Subcutaneous abdominal adipose tissue (tissue), 5 donors: ENCODE results near the gene ELOVL2.

Source experiments
- H3K27ac ChIP-seq: one replicate; pipeline ENCODE4 v1.7.0; 2013; ENCODE audit warnings: low read depth, mild to moderate bottlenecking, inconsistent platforms, low read length, moderate library complexity
- H3K27me3 ChIP-seq, 5 donors: one replicate each; pipeline ENCODE4 v1.7.0; 2013; ENCODE audit warnings: low read length in 5 of 5, inconsistent platforms in 1 of 5; ENCODE audit not compliant: control insufficient read depth in 5 of 5, insufficient read depth in 4 of 5
- H3K36me3 ChIP-seq, 5 donors: one replicate each; pipeline ENCODE4 v1.7.0; 2013; ENCODE audit warnings: low read length in 5 of 5; ENCODE audit not compliant: control insufficient read depth in 5 of 5, insufficient read depth in 5 of 5
- H3K4me1 ChIP-seq, 5 donors: one replicate each; pipeline ENCODE4 v1.7.0; 2013; ENCODE audit warnings: low read length in 5 of 5, mild to moderate bottlenecking in 3 of 5, moderate library complexity in 1 of 5; ENCODE audit not compliant: control insufficient read depth in 5 of 5, insufficient read depth in 5 of 5
- H3K4me3 ChIP-seq, 5 donors: one replicate each; pipeline ENCODE4 v1.7.0; 2013; ENCODE audit warnings: low read length in 5 of 5, low read depth in 1 of 5
- H3K9ac ChIP-seq, 5 donors: one replicate each; pipeline ENCODE4 v1.7.0; 2013; ENCODE audit warnings: low read length in 5 of 5, mild to moderate bottlenecking in 4 of 5, moderate library complexity in 3 of 5
- H3K9me3 ChIP-seq, 5 donors: one replicate each; pipeline ENCODE4 v1.7.0; 2013; ENCODE audit warnings: low read length in 5 of 5; ENCODE audit not compliant: control insufficient read depth in 5 of 5
- donor health status: healthy.
- donor health status: healthy.
- donor health status: healthy.
- donor health status: healthy.
- donor health status: healthy.

The ELOVL2 gene

GRCh38 chr6:11025921-11026635 is 18.0 kb downstream of the ELOVL2 start:
- H3K36me3 ChIP-seq: no peaks in the 10 kb centered on the region
- no peak overlapping the region for H3K9ac ChIP-seq
- no peak overlapping the region for H3K4me3 ChIP-seq
- peaks cover 0 to 13% (median 0%) of the 10 kb centered on the region in 5 donors for H3K4me1 ChIP-seq
- no peak overlapping the region for H3K27ac ChIP-seq
- no peaks in the 10 kb centered on the region for H3K27me3 ChIP-seq
- H3K9me3 ChIP-seq: no peaks in the 10 kb centered on the region

- Histone ChIP-seq H3K4me3 (no peak overlapping the region), H3K27ac (no peak overlapping the region), H3K27me3 (no peaks in the 10 kb centered on the region), H3K36me3 (no peaks in the 10 kb centered on the region), H3K4me1 (peaks cover 0 to 22% (median 0%) of the 10 kb centered on the region in 5 donors), H3K9ac (no peak overlapping the region), H3K9me3 (no peaks in the 10 kb centered on the region)
Observed at GRCh38 chr6:11025130-11025529, 19.0 kb downstream of the ELOVL2 start.

GRCh38 chr6:11023032-11023431 is 21.1 kb downstream of the ELOVL2 start:
- Histone ChIP-seq H3K27ac (no peak overlapping the region), H3K9ac (no peak overlapping the region), H3K27me3 (no peaks in the 10 kb centered on the region), H3K36me3 (no peaks in the 10 kb centered on the region), H3K4me3 (no peak overlapping the region), H3K9me3 (no peaks in the 10 kb centered on the region), H3K4me1 (peaks cover 0 to 22% (median 0%) of the 10 kb centered on the region in 5 donors)

GRCh38 chr6:11021714-11022113 is 22.4 kb downstream of the ELOVL2 start:
- H3K36me3 ChIP-seq: no peaks in the 10 kb centered on the region
- H3K9ac ChIP-seq: no peak overlapping the region
- H3K27ac ChIP-seq: no peak overlapping the region
- no peak overlapping the region for H3K4me3 ChIP-seq
- no peaks in the 10 kb centered on the region for H3K27me3 ChIP-seq
- no peaks in the 10 kb centered on the region for H3K9me3 ChIP-seq
- peaks cover 0 to 22% (median 0%) of the 10 kb centered on the region in 5 donors for H3K4me1 ChIP-seq

- Histone ChIP-seq H3K27me3 (no peaks in the 10 kb centered on the region), H3K4me3 (no peak overlapping the region), H3K27ac (no peak overlapping the region), H3K9me3 (no peaks in the 10 kb centered on the region), H3K36me3 (no peaks in the 10 kb centered on the region), H3K9ac (no peak overlapping the region), H3K4me1 (peaks cover 0 to 22% (median 0%) of the 10 kb centered on the region in 5 donors)
Observed at GRCh38 chr6:11021003-11021402, 23.1 kb downstream of the ELOVL2 start.

- H3K27ac ChIP-seq: no peak overlapping the region
- peaks cover 0 to 22% (median 0%) of the 10 kb centered on the region in 5 donors for H3K4me1 ChIP-seq
- no peak overlapping the region for H3K9ac ChIP-seq
- no peak overlapping the region for H3K4me3 ChIP-seq
- no peaks in the 10 kb centered on the region for H3K9me3 ChIP-seq
- peaks cover 0 to 7% (median 2%) of the 10 kb centered on the region in 5 donors for H3K27me3 ChIP-seq
- no peaks in the 10 kb centered on the region for H3K36me3 ChIP-seq
Observed at GRCh38 chr6:11018225-11018624, 25.9 kb downstream of the ELOVL2 start.

- Histone ChIP-seq H3K36me3 (no peaks in the 10 kb centered on the region), H3K4me1 (peaks cover 0 to 17% (median 0%) of the 10 kb centered on the region in 5 donors), H3K9ac (no peak overlapping the region), H3K27me3 (peaks cover 0 to 7% (median 2%) of the 10 kb centered on the region in 5 donors), H3K4me3 (no peak overlapping the region), H3K9me3 (no peaks in the 10 kb centered on the region), H3K27ac (no peak overlapping the region)
Observed at GRCh38 chr6:11017090-11017489, 27.0 kb downstream of the ELOVL2 start.

- H3K27me3 ChIP-seq: peaks cover 0 to 7% (median 2%) of the 10 kb centered on the region in 5 donors
- peaks cover 0 to 12% (median 0%) of the 10 kb centered on the region in 5 donors for H3K4me1 ChIP-seq
- H3K9ac ChIP-seq: no peak overlapping the region
- no peaks in the 10 kb centered on the region for H3K9me3 ChIP-seq
- no peaks in the 10 kb centered on the region for H3K36me3 ChIP-seq
- H3K27ac ChIP-seq: no peak overlapping the region
- H3K4me3 ChIP-seq: no peak overlapping the region
Observed at GRCh38 chr6:11016452-11016851, 27.7 kb downstream of the ELOVL2 start.

- Histone ChIP-seq H3K4me3 (no peak overlapping the region), H3K36me3 (no peaks in the 10 kb centered on the region), H3K27me3 (peaks cover 0 to 7% (median 2%) of the 10 kb centered on the region in 5 donors), H3K4me1 (no peaks in the 10 kb centered on the region), H3K27ac (no peak overlapping the region), H3K9me3 (no peaks in the 10 kb centered on the region), H3K9ac (no peak overlapping the region)
Observed at GRCh38 chr6:11015102-11015501, 29.0 kb downstream of the ELOVL2 start.

- H3K9ac ChIP-seq: no peak overlapping the region
- H3K36me3 ChIP-seq: no peaks in the 10 kb centered on the region
- H3K4me3 ChIP-seq: no peak overlapping the region
- H3K4me1 ChIP-seq: no peaks in the 10 kb centered on the region
- H3K9me3 ChIP-seq: no peaks in the 10 kb centered on the region
- no peak overlapping the region for H3K27ac ChIP-seq
- H3K27me3 ChIP-seq: peaks cover 0 to 7% (median 2%) of the 10 kb centered on the region in 5 donors
Observed at GRCh38 chr6:11013721-11014070, 30.4 kb downstream of the ELOVL2 start.
